Hematopoietic multipotent progenitor cell (in vitro differentiated cells): ENCODE results near the gene GRM5. TPM values are rescaled to one million over a fixed set of nuclear protein-coding genes. Genes with fewer than 3 reads are reported as not detected.
"Not testable (repeated sequence)": the region's sequence is repeated elsewhere in the genome, so short reads cannot be mapped to it uniquely, and the experiment has no call there.

Experiments used
- DNase-seq, 3 donors: peaks; one replicate each; pipeline ENCODE4 v3.0.0-alpha.2; 2011 to 2015; ENCODE audit warnings: low read depth in 2 of 3, low spot score in 2 of 3
- total RNA-seq: library from RNA; depleted of rRNA; stranded (reverse); fragments of >200 nt; gene quantifications from one replicate; pipeline ENCODE4 v1.2.3, GENCODE V29; 2012

GRM5 gene
- total RNA-seq, 1 donor: under 0.01 TPM

- DNase-seq: peak; percentile 7 to 68 (median 26)
These were observed 513.3 kb downstream of the GRM5 start for GRCh38 chr11:88552379-88553062.

DNA sequence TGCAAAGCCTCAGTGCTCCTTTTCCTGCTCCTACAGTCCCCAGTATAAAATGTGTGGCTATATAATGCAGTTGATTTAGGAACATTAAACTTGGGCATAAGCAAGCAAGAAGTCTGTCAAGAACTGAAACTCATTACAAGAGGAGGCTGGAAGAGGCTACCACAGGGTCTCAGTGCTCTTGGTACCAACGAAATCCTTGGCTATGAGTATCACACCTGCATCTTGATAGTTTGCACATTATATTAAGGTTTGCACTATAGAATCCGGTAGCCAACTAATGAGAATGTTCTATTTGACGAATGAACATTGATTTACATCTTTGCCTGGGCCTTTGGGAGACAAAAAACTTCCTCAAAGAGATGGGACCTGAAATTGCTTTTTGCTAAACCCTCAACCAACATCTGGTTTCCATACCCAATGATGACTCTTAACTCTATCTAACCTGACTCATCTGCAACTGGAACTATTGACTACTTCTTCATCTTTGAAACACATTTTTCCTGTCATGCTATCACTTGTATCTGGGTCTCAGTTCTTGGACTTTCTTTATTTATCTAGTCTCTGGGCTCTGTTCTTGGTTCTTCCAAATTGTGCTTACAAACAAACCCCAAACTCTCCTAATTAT lies 521.0 kb downstream of the GRM5 start:
- no peak for DNase-seq

DNA sequence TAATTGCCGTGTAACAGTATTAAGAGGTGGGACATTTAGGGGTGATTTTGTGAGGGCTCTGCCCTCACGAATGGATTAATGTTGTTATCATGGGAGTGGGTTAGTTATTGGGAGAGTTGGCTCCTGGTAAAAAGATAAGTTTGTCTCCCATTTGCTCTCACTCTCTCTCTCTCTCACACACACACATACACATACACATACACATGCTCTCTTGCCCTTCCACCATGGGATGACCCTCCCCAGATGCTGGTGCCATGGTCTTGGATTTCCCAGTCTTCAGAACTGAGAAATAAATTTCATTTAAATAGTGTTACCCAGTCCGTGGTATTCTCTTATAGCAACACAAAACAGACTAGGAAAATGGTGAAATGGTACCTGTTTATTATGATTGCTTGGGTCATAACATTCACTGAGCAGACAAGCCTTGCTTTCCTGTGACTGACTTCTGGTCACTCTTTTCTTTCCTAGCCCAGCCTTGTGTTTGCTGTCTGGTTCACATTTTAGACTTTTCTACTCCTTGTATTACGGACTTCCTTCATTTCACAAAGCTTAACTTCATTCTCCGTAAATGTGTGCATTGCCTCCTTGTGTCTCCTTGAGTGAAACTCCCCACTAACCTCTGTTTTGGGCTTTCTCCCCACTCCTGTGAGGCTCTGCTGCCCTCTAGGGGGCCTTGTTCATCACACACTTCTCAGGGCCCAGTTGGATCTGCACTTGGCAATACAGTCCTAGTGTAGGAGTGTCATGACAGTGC lies 521.7 kb downstream of the GRM5 start:
- DNase-seq: peak; percentile 50 to 93 (median 83)

DNA sequence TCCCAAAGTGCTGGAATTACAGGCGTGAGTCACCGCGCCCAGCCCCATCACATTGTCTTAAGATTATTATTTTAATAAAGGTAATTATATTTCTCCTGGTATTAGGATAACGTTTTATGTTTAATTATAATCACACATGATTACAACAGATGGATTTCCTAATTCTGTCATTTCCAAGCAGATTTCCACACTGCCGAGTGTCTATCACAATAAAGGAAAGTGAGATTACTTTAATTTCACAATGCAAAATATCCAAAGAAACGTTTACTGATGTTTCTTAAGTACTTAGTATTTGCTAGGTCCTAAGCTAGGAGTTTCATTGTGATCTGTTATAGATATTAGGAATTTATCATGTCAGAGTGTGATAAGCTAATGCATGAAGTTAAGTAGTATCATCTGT lies 524.8 kb downstream of the GRM5 start:
- no peak for DNase-seq

GRCh38 chr11:88538098-88538497 lies 527.7 kb downstream of the GRM5 start:
- DNase-seq: no peak

DNA sequence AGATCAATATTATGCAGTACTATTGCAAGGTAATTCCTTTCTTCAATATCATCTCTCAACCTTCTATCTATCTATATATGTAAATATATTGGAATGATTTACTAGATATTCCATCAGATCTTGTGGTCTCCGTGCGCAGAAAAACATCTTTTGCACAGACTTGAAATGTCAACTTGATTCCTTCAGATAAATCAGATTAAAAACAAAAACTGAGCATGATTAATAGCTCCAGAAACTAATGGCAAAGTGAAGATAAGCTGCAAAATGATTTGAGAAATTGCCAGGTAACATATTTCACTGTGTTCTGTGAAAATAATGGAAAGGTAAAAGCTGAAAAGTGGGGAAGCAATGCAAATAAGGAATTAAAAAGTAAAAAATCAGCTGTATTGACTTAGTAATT lies 528.2 kb downstream of the GRM5 start:
- no peak for DNase-seq

DNA sequence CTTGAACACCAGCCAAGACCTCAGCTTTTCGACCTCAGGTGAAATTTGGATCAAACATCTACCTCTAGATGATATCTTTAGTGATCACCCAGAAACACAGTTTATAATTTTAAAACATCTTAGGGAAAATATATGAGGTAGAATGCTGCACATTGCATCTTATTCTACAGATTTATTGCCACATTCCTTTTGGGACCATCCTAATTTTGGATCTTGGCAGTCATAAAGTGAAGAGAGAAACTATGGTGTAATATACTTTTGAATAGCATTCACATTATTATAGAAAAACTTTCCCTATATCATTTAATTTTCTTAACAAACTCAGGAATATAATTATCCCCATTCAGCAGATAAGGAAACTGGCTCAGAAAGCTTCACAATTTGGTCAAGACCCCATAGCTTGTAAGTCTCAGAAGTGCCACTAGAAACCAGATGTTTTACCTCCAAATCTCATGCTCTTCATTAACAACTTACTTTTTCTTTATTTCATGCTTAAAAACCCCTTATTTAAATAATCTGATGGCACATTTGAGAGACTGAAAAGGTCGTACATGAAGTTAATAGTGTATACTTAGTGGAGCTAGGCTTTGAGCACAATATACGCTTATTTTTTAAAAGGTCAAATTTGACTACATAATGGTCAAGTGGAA lies 529.0 kb downstream of the GRM5 start:
- no peak for DNase-seq

- DNase-seq: peak in 2 of 3 donors; percentile 16 to 55
These were observed 529.8 kb downstream of the GRM5 start for GRCh38 chr11:88535916-88536547.

DNA sequence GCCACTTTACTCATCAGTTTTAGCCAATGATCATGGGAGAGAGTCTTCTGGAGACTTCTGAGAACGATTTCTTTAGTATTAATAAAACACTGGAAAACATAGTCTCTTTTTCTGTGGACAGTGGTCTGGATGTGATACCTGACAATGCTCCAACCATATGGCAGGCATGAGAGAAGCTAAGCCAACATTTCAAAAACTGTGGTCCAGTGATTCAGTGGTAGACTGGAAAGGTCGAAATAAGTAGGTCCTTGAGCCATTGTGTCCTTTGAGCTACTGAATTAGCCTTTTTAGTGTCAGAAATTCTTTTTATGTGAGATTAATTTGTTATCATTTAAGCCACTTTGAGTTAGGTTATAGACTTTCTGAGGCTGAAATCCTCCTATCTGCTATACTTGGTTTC lies 530.5 kb downstream of the GRM5 start:
- DNase-seq: no peak

DNA sequence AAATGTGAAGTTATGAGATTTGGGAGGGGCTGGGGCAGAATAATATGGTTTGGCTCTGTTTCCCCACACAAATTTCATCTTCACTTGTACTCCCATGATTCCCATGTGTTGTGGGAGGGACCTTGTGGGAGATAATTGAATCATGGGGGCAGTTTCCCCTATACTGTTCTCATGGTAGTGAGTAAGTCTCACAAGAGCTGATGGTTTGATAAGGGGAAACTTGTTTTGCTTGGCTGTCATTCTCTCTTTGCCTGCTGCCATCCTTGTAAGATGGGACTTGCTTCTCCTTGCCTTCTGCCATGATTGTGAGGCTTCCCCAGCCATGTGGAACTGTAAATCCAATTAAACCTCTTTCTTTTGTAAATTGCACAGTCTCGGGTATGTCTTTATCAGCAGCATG lies 531.1 kb downstream of the GRM5 start:
- DNase-seq: not testable (repeated sequence)

DNA sequence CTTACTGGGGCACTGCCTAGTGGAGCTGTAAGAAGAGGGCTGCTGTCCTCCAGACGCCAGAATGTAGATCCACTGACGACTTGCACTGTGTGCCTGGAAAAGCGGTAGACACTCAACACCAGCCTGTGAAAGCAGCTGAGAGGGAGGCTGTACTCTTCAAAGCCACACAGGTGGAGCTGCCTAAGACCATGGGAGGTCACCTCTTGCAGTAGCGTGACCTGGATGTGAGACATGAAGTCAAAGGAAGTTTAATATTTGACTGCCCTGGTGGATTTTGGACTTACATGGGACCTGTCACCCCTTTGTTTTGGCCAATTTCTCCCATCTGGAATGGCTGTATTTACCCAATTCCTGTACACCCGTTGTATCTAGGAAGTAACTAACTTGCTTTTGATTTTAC lies 531.6 kb downstream of the GRM5 start:
- DNase-seq: no peak

GRCh38 chr11:88533001-88533400 lies 532.8 kb downstream of the GRM5 start:
- DNase-seq: no peak

DNA sequence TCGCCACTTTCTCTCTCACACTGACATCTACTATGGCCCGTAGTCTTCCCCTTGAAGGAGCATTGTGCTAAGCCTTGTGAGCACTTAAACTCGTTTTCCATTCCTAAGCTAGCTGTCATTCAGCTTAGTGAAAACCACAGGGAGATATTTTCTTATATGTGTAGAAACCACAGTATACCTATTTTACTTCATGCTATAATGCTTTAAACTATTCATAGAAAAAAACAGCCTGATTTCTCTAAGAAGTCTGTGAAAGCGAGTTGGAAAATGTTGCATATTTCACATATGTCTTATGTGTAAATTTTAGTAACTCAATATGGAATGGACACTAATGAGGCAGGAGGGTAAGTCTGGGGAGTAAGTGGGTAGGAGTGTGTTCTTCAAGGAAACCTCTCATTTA lies 534.0 kb downstream of the GRM5 start:
- DNase-seq: no peak

- DNase-seq: no peak
These were observed 536.4 kb downstream of the GRM5 start for GRCh38 chr11:88529426-88529825.

GRCh38 chr11:88523386-88524071 lies 542.3 kb downstream of the GRM5 start:
- DNase-seq: no peak

- no peak for DNase-seq
These were observed 543.0 kb downstream of the GRM5 start for GRCh38 chr11:88522624-88523385.

DNA sequence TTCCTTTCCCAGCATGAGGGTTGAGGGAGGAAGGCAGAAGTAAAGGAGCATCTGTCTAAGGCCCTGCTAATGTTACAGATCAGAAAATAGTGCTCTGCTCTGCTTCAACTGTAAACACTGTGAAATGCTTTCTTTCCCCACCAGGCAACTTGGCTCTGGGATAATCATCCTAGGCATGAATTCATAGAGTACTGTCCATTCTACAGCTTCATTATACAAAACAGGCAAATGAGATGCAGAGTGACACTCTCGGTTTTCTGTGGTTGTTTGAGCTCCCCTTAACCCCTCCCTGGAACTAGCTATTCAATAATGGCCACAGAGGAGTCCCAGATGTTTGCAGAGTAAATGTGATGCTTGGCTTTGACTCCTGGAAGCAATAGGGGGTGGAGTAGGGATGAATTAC lies 544.0 kb downstream of the GRM5 start:
- no peak for DNase-seq

GRCh38 chr11:88521399-88521798 lies 544.4 kb downstream of the GRM5 start:
- DNase-seq: no peak

- no peak for DNase-seq
These were observed 545.4 kb downstream of the GRM5 start for GRCh38 chr11:88520391-88520790.

DNA sequence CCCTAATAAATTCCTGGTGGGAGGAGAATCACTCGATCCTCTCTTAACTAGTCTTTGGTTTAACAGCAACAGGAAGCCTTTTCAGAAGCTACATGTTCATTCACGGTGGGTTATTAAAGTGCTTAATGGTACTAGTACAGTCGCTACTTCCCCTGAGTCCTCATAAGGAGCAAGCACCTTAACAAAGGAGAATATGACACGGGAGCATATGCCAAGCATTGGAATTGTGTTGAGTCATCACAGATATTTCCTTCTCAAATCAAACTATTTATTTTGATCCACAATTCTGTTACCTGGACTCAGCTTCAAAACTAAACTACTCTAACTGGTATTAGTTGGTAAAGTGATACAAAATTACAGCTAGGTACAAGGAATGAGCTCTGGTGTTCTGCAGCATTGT lies 550.8 kb downstream of the GRM5 start:
- no peak for DNase-seq
